GM19351 (cell line): ENCODE data around the gene SCUBE1.
"Not testable (repeated sequence)": the region's sequence is repeated elsewhere in the genome, so short reads cannot be mapped to it uniquely, and the experiment has no call there.

Source experiments
- ATAC-seq: cut with Tn5 transposase; IDR thresholded peaks from one replicate; pipeline ENCODE4 v1.9.1; 2021; ENCODE audit warnings: mild to moderate bottlenecking, moderate library complexity; ENCODE audit not compliant: unreplicated experiment

Gene SCUBE1

GRCh38 chr22:43288807-43289420, 54.3 kb downstream of the SCUBE1 start:
- no peak for ATAC-seq

- no peak for ATAC-seq
Measured at GRCh38 chr22:43288378-43288777, 54.8 kb downstream of the SCUBE1 start.

GRCh38 chr22:43287441-43287840, 55.7 kb downstream of the SCUBE1 start:
- no peak for ATAC-seq

- no peak for ATAC-seq
Measured at GRCh38 chr22:43281394-43281793, 61.8 kb downstream of the SCUBE1 start.

GRCh38 chr22:43280523-43280886, 62.7 kb downstream of the SCUBE1 start:
- ATAC-seq = not testable (repeated sequence)

GRCh38 chr22:43279867-43280522, 63.2 kb downstream of the SCUBE1 start:
- no peak for ATAC-seq

- ATAC-seq = no peak
Measured at GRCh38 chr22:43277987-43278601, 65.1 kb downstream of the SCUBE1 start.

GRCh38 chr22:43277091-43277490, 66.1 kb downstream of the SCUBE1 start:
- no peak for ATAC-seq

GRCh38 chr22:43276321-43276720, 66.9 kb downstream of the SCUBE1 start:
- ATAC-seq = no peak

- no peak for ATAC-seq
Measured at GRCh38 chr22:43275545-43276317, 67.4 kb downstream of the SCUBE1 start.

- ATAC-seq = no peak
Measured at GRCh38 chr22:43274595-43275240, 68.5 kb downstream of the SCUBE1 start.

GRCh38 chr22:43273902-43274484, 69.2 kb downstream of the SCUBE1 start:
- ATAC-seq = no peak

- no peak for ATAC-seq
Measured at GRCh38 chr22:43272869-43273318, 70.3 kb downstream of the SCUBE1 start.

- ATAC-seq = no peak
Measured at GRCh38 chr22:43272301-43272700, 70.9 kb downstream of the SCUBE1 start.

GRCh38 chr22:43270949-43271348, 72.2 kb downstream of the SCUBE1 start:
- no peak for ATAC-seq

- ATAC-seq = peak; percentile 42
Measured at GRCh38 chr22:43270314-43270908, 72.8 kb downstream of the SCUBE1 start.

- no peak for ATAC-seq
Measured at GRCh38 chr22:43269646-43270045, 73.5 kb downstream of the SCUBE1 start.

GRCh38 chr22:43269246-43269645, 73.9 kb downstream of the SCUBE1 start:
- ATAC-seq = no peak

GRCh38 chr22:43267981-43268660, 75.1 kb downstream of the SCUBE1 start:
- ATAC-seq = no peak
